GM20431 (cell line): ENCODE results near the gene TMEM129.

Experiments used
- in situ Hi-C: fragments of 300-500 bp; cut with MseI, MboI; formaldehyde crosslinking; loops from one replicate; pipeline ENCODE4 v1.15.0; 2020; ENCODE audit warnings: low sequenced_read_pairs; ENCODE audit not compliant: unreplicated experiment

The TMEM129 gene

GRCh38 chr4:1723131-1723801 is 2.1 kb upstream of the TMEM129 start:
- in situ Hi-C loops, result no loop called here

- in situ Hi-C loops, result no loop called here
Observed at GRCh38 chr4:1722551-1723118, 1.5 kb upstream of the TMEM129 start.

GRCh38 chr4:1721666-1722550 is 785 bp upstream of the TMEM129 start:
- in situ Hi-C loops, result no loop called here

GRCh38 chr4:1720163-1720983 is 750 bp downstream of the TMEM129 start:
- in situ Hi-C loops, result no loop called here

GRCh38 chr4:1718095-1718850 is 2.9 kb downstream of the TMEM129 start:
- in situ Hi-C loops, result no loop called here

GRCh38 chr4:1717129-1718094 is 3.7 kb downstream of the TMEM129 start:
- in situ Hi-C loops, result no loop called here

- in situ Hi-C loops, result no loop called here
Observed at GRCh38 chr4:1716065-1716945, 4.8 kb downstream of the TMEM129 start.

- in situ Hi-C loops, result no loop called here
Observed at GRCh38 chr4:1715002-1715758, 5.9 kb downstream of the TMEM129 start.

- in situ Hi-C loops, result no loop called here
Observed at GRCh38 chr4:1714303-1715001, 6.7 kb downstream of the TMEM129 start.

GRCh38 chr4:1713003-1713851 is 7.9 kb downstream of the TMEM129 start:
- in situ Hi-C loops, result no loop called here

GRCh38 chr4:1712216-1713002 is 8.7 kb downstream of the TMEM129 start, which contains the start of gene SLBP:
TSS of gene SLBP (minus strand) at chr4:1712319. CDS start at chr4:1712188, 131 bp downstream.
- in situ Hi-C loops, result no loop called here

- in situ Hi-C loops, result no loop called here
Observed at GRCh38 chr4:1711571-1712215, 9.4 kb downstream of the TMEM129 start.

GRCh38 chr4:1711055-1711570 is 10.0 kb downstream of the TMEM129 start:
- in situ Hi-C loops, result no loop called here

- in situ Hi-C loops, result no loop called here
Observed at GRCh38 chr4:1708581-1708980, 12.5 kb downstream of the TMEM129 start.
